KMS-11 (cell line): Measurements from ENCODE around the gene SSBP3.
A peak's percentile ranks its signal among the peaks of the same experiment; 100 is the strongest.

Experiments
- H2AFZ ChIP-seq: fragments of 200-600 bp; sonication (generic); 2 replicates; pipeline ENCODE4 v1.6.1; 2016; ENCODE audit warnings: antibody characterized with exemption, mixed run types, low read depth
- H3K27ac ChIP-seq: fragments of 200-600 bp; sonication (generic); 2 replicates; pipeline ENCODE4 v1.6.1; 2016; ENCODE audit warnings: mild to moderate bottlenecking, mixed run types
- H3K27me3 ChIP-seq: fragments of 200-600 bp; sonication (generic); 2 replicates; pipeline ENCODE4 v1.6.1; 2017; ENCODE audit warnings: mild to moderate bottlenecking, low read depth, mixed run types, moderate library complexity; ENCODE audit not compliant: insufficient read depth
- H3K36me3 ChIP-seq: fragments of 200-600 bp; sonication (generic); 2 replicates; pipeline ENCODE4 v1.6.1; 2017; ENCODE audit warnings: mild to moderate bottlenecking, mixed run types; ENCODE audit not compliant: insufficient read depth
- H3K4me1 ChIP-seq: fragments of 200-600 bp; sonication (generic); 2 replicates; pipeline ENCODE4 v1.6.1; 2016; ENCODE audit warnings: mild to moderate bottlenecking, low read depth, mixed run types; ENCODE audit not compliant: poor library complexity, severe bottlenecking
- H3K4me2 ChIP-seq: fragments of 200-600 bp; sonication (generic); 2 replicates; pipeline ENCODE4 v1.7.0; 2016; ENCODE audit warnings: mild to moderate bottlenecking, mixed run types
- H3K4me3 ChIP-seq: fragments of 200-600 bp; sonication (generic); IDR thresholded peaks from 2 replicates; pipeline ENCODE4 v1.6.1; 2017; ENCODE audit warnings: low read depth, low read length, mixed read lengths; ENCODE audit not compliant: insufficient read depth
- H3K79me2 ChIP-seq: fragments of 200-600 bp; sonication (generic); 2 replicates; pipeline ENCODE4 v1.6.1; 2016; ENCODE audit warnings: low read depth, mixed run types; ENCODE audit not compliant: insufficient read depth
- H3K9ac ChIP-seq: fragments of 200-600 bp; sonication (generic); 2 replicates; pipeline ENCODE4 v1.6.1; 2016; ENCODE audit warnings: mild to moderate bottlenecking, mixed run types
- H4K20me1 ChIP-seq: fragments of 200-600 bp; sonication (generic); 2 replicates; pipeline ENCODE4 v1.6.1; 2016; ENCODE audit warnings: mild to moderate bottlenecking, mixed run types; ENCODE audit not compliant: insufficient read depth
- CTCF ChIP-seq: fragments of 200-600 bp; sonication (generic); conservative IDR thresholded peaks from 2 replicates; pipeline ENCODE4 v1.6.1; 2017; ENCODE audit warnings: low read depth, mild to moderate bottlenecking, antibody characterized with exemption, low read length, moderate library complexity, mixed read lengths

The SSBP3 gene

GRCh38 chr1:54360165-54361005 is 45.8 kb downstream of the SSBP3 start:
- Histone ChIP-seq H3K4me3 (no peak overlapping the region), H4K20me1 (peaks cover 9% of the 10 kb centered on the region; the same call in 1 of the 2 replicates), H3K79me2 (peaks cover 6% of the 10 kb centered on the region), H3K36me3 (no peaks in the 10 kb centered on the region), H3K27ac (no peak overlapping the region), H3K9ac (no peak overlapping the region), H3K4me2 (no peak overlapping the region), H3K27me3 (no peaks in the 10 kb centered on the region), H2AFZ (no peak overlapping the region), H3K4me1 (peaks cover 9% of the 10 kb centered on the region)
- TF ChIP-seq CTCF, result 0 out of 2 replicates have a peak, but pooled peaks have one; percentile 18

GRCh38 chr1:54359393-54360162 is 46.6 kb downstream of the SSBP3 start:
- no peak for TF ChIP-seq CTCF
- Histone ChIP-seq H4K20me1 (peaks cover 9% of the 10 kb centered on the region; the same call in 1 of the 2 replicates), H3K36me3 (no peaks in the 10 kb centered on the region)

GRCh38 chr1:54358503-54359168 is 47.6 kb downstream of the SSBP3 start:
- no peaks in the 10 kb centered on the region for H3K27me3 ChIP-seq
- no peak overlapping the region for H2AFZ ChIP-seq
- H3K79me2 ChIP-seq, result peaks cover 6% of the 10 kb centered on the region
- H3K36me3 ChIP-seq, result no peaks in the 10 kb centered on the region
- no peak for TF ChIP-seq CTCF
- no peak overlapping the region for H3K27ac ChIP-seq
- H3K4me1 ChIP-seq, result peaks cover 3% of the 10 kb centered on the region
- H3K4me3 ChIP-seq, result no peak overlapping the region
- no peak overlapping the region for H3K9ac ChIP-seq
- H4K20me1 ChIP-seq, result peaks cover 9% of the 10 kb centered on the region; the same call in 1 of the 2 replicates
- no peak overlapping the region for H3K4me2 ChIP-seq

More at GRCh38 chr1:54359393-54360162, 46.6 kb downstream of the SSBP3 start:
- Histone ChIP-seq H3K9ac (no peak overlapping the region), H3K4me3 (no peak overlapping the region), H3K4me1 (peaks cover 9% of the 10 kb centered on the region), H3K27ac (no peak overlapping the region), H2AFZ (no peak overlapping the region), H3K4me2 (no peak overlapping the region), H3K79me2 (peaks cover 6% of the 10 kb centered on the region), H3K27me3 (no peaks in the 10 kb centered on the region)

- H3K4me1 ChIP-seq, result peaks cover under 1% of the 10 kb centered on the region
- no peak overlapping the region for H3K4me3 ChIP-seq
- H3K9ac ChIP-seq, result no peak overlapping the region
- no peak for TF ChIP-seq CTCF
- H3K27me3 ChIP-seq, result no peaks in the 10 kb centered on the region
- no peak overlapping the region for H3K4me2 ChIP-seq
- no peak overlapping the region for H3K27ac ChIP-seq
- peaks cover 9% of the 10 kb centered on the region; the same call in 1 of the 2 replicates for H4K20me1 ChIP-seq
- H3K79me2 ChIP-seq, result peaks cover 6% of the 10 kb centered on the region
- no peak overlapping the region for H2AFZ ChIP-seq
- no peaks in the 10 kb centered on the region for H3K36me3 ChIP-seq
Observed at GRCh38 chr1:54357967-54358366, 48.2 kb downstream of the SSBP3 start.
